K562 (cell line): ENCODE measurements around the gene EPHX1. TPM values are rescaled to one million over a fixed set of nuclear protein-coding genes. Genes with fewer than 3 reads are reported as not detected.

Experiments
- CAMTA2 ChIP-seq: fragments of 250-450 bp; sonication (Bioruptor Pico); conservative IDR thresholded peaks from 2 replicates; pipeline ENCODE4 v1.5.1; 2022
- CBX8 ChIP-seq: fragments of 200-600 bp; sonication (generic); IDR thresholded peaks from 2 replicates; pipeline ENCODE4 v1.6.1; 2012; ENCODE audit warnings: borderline replicate concordance, mixed run types, low read depth, mild to moderate bottlenecking, moderate library complexity, mixed read lengths, low read length, control low read depth, inconsistent platforms; ENCODE audit not compliant: poor library complexity, severe bottlenecking; ENCODE audit errors: extremely low read depth
- ETV6 ChIP-seq, 3 experiments: fragments of 150-350 bp in 1 of 3; sonication (generic) in 1 of 3; formaldehyde crosslinking in 1 of 3; IDR thresholded peaks; 2 replicates each; pipeline versions ENCODE4 v1.6.1 to v1.8.0; 2014 to 2022; ENCODE audit warnings: borderline replicate concordance in 2 of 3, low read depth in 2 of 3, antibody characterized with exemption in 1 of 3, low read length in 1 of 3, mild to moderate bottlenecking in 1 of 3, missing genetic modification reagents in 1 of 3
- FOXK2 ChIP-seq, 2 experiments: fragments of 450-650 bp; IDR thresholded peaks in 1 of 2; conservative IDR thresholded peaks in 1 of 2; 2 replicates each; pipeline ENCODE4 v1.6.1; 2016; ENCODE audit warnings: low read depth in 2 of 2, mild to moderate bottlenecking in 1 of 2
- GATAD2B ChIP-seq: fragments of 450-650 bp; IDR thresholded peaks from 2 replicates; pipeline ENCODE4 v1.6.1; 2017; ENCODE audit warnings: mild to moderate bottlenecking, borderline replicate concordance
- HDAC2 ChIP-seq: fragments of 450-650 bp; IDR thresholded peaks from 2 replicates; pipeline ENCODE4 v1.6.1; 2016; ENCODE audit warnings: mild to moderate bottlenecking
- HNRNPH1 ChIP-seq: fragments of 200-400 bp; formaldehyde crosslinking; optimal IDR thresholded peaks from 2 replicates; pipeline ENCODE3; 2017; ENCODE audit warnings: low read depth, mild to moderate bottlenecking, low read length, moderate library complexity
- LARP7 ChIP-seq: fragments of 450-650 bp; IDR thresholded peaks from 2 replicates; pipeline ENCODE4 v1.6.1; 2016
- SAFB2 ChIP-seq: fragments of 200-400 bp; formaldehyde crosslinking; IDR thresholded peaks from 2 replicates; pipeline ENCODE4 v1.6.1; 2018; ENCODE audit warnings: borderline replicate concordance, low read length, low read depth, moderate library complexity; ENCODE audit not compliant: severe bottlenecking
- TAF7 ChIP-seq: fragments of 450-650 bp; IDR thresholded peaks from 2 replicates; pipeline ENCODE4 v1.6.1; 2016; ENCODE audit warnings: missing genetic modification characterization, missing compliant biosample characterization
- TRIM24 ChIP-seq, 2 experiments: fragments of 450-650 bp; IDR thresholded peaks; 2 replicates each; pipeline ENCODE4 v1.6.1; 2016
- U2AF1 ChIP-seq: fragments of 200-400 bp; formaldehyde crosslinking; optimal IDR thresholded peaks from 2 replicates; pipeline ENCODE3; 2017; ENCODE audit warnings: mild to moderate bottlenecking, low read depth, low read length, moderate library complexity
- ZBTB7A ChIP-seq: IDR thresholded peaks from 2 replicates; pipeline ENCODE4 v1.6.1; 2011; ENCODE audit warnings: low read depth, mild to moderate bottlenecking, low read length, moderate library complexity, borderline replicate concordance; ENCODE audit not compliant: control insufficient read depth
- ZC3H4 ChIP-seq: sonication (generic); formaldehyde crosslinking; IDR thresholded peaks from 2 replicates; pipeline ENCODE4 v1.9.0; 2021; ENCODE audit warnings: missing genetic modification reagents, borderline replicate concordance
- ZKSCAN8 ChIP-seq: fragments of 200-800 bp; sonication (Bioruptor generic); IDR thresholded peaks from 2 replicates; pipeline ENCODE4 v1.6.1; 2016; ENCODE audit warnings: missing genetic modification characterization, missing compliant biosample characterization
- ZNF124 ChIP-seq: sonication (generic); formaldehyde crosslinking; IDR thresholded peaks from 2 replicates; pipeline ENCODE4 v1.8.1; 2022; ENCODE audit warnings: missing genetic modification reagents
- ZNF212 ChIP-seq: fragments of 450-650 bp; formaldehyde crosslinking; IDR thresholded peaks from 2 replicates; pipeline ENCODE4 v1.4.0; 2020; ENCODE audit warnings: mild to moderate bottlenecking
- ZNF263 ChIP-seq: sonication (generic); formaldehyde crosslinking; IDR thresholded peaks from 2 replicates; pipeline ENCODE4 v1.8.0; 2022; ENCODE audit warnings: mild to moderate bottlenecking, missing genetic modification reagents, borderline replicate concordance
- ZNF316 ChIP-seq: fragments of 450-650 bp; IDR thresholded peaks from 2 replicates; pipeline ENCODE4 v1.6.1; 2016
- ZNF584 ChIP-seq: fragments of 200-800 bp; sonication (Bioruptor generic); IDR thresholded peaks from 2 replicates; pipeline ENCODE4 v1.6.1; 2016; ENCODE audit warnings: low read depth, mild to moderate bottlenecking, missing genetic modification characterization, missing compliant biosample characterization
- polyA plus RNA-seq, 8 experiments: library from polyadenylated mRNA; depleted of rRNA in 4 of 8; stranded (reverse) in 5 of 8; unstranded in 3 of 8; fragments of >200 nt; fragmentation: Nextera tagmentation in 2 of 8; fragmentation: Illumina TruSeq in 1 of 8; extraction: Ambion mirVana in 2 of 8; extraction: Trizol in 1 of 8; gene quantifications; 2 replicates each; pipeline versions ENCODE4 v1.2.1 to v1.2.3, GENCODE V29; 2011 to 2014; ENCODE audit warnings: inconsistent platforms in 1 of 8, missing spikeins in 1 of 8
- total RNA-seq, 7 experiments: library from RNA; depleted of rRNA in 6 of 7; stranded (reverse); fragments of >200 nt in 6 of 7; fragmentation: Illumina TruSeq in 2 of 7; extraction: Trizol in 2 of 7; gene quantifications; 2 replicates each; pipeline versions ENCODE4 v1.2.1 to v1.2.3, GENCODE V29; 2011 to 2021; ENCODE audit warnings: low replicate concordance in 1 of 7
- TF ChIP-seq, protein P1 (sequence below): sonication (generic); formaldehyde crosslinking; IDR thresholded peaks from 2 replicates; pipeline ENCODE4 v1.8.1; 2023; ENCODE audit warnings: mild to moderate bottlenecking, missing genetic modification reagents
- TF ChIP-seq, protein P2 (sequence below): fragments of 250-450 bp; sonication (Bioruptor Pico); IDR thresholded peaks from 2 replicates; pipeline ENCODE4 v1.5.0; 2020; ENCODE audit warnings: mild to moderate bottlenecking
- TF ChIP-seq, protein P3 (sequence below): conservative IDR thresholded peaks from 2 replicates; pipeline ENCODE4 v1.6.1; 2011; ENCODE audit warnings: low read depth, mild to moderate bottlenecking, low read length; ENCODE audit not compliant: control insufficient read depth
- TF ChIP-seq, protein P4 (sequence below): fragments of 250-450 bp; sonication (Bioruptor Pico); IDR thresholded peaks from 2 replicates; pipeline ENCODE4 v1.5.0; 2021

Gene EPHX1
- total and polyA plus RNA-seq, 9 of the 15 experiments (the other 6 are each of a cell fraction or from before 2014, with no cell fraction given): 0.21 to 27.0 (median 6.7) TPM

DNA sequence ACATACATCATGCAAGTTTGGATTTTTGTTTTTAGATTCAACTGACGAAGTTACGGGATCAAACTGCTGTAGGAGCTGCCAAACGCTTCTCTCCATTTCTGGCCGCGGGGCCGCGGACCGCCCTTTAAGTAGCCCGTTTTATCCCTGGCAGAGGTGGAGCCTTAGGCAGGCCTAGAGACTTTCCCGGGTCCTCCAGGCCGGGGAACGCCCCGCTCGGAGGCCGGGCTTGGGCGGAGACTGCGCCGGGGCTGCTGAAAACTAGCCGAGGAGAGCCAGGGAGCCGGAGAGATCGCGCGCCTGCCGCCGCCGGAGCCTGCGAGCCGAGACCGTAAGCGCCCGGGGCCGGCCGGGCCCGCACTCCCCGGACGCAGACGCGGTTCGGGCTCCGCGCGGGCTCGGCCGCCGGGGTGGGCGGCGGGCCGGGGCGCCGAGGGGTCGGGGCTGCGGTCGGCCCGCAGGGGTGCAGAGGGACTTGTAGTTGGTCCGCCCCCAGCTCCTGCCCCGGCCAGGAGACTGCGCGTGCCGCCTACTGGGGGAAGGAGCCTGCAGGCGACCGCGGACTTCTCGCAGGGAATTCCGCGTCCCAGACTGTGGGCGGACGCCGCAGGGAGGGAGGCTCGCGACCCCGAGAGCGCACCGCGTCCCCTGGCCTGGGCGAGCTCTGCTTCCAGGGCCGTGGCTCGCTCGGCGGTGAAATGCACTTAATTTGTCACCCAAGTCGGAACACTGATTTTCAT lies at the start of gene EPHX1 (continued):
- TF ChIP-seq ETV6 (IDR thresholded peaks at IDR 0.05; ENCODE audit: borderline replicate concordance in 1 of 2, low read depth in 2 of 2, low read length in 1 of 2) (no peak), ETV6 (CRISPR knock-in tag; IDR thresholded peaks at IDR 0.05; ENCODE audit: borderline replicate concordance) (no peak), ZNF584 (CRISPR knock-in tag) (no peak), ZNF316 (no peak), TAF7 (tag) (no peak), CBX8 (no peak), U2AF1 (no peak), ZC3H4 (no peak; the same call in 1 of the 2 replicates), ZKSCAN8 (no peak), FOXK2 (conservative IDR thresholded peaks at IDR 0.05 in 1 of 2, IDR thresholded peaks at IDR 0.05 in 1 of 2; ENCODE audit: low read depth in 2 of 2) (no peak), ZNF124 (no peak), LARP7 (no peak), TRIM24 (IDR thresholded peaks at IDR 0.05) (no peak), HDAC2 (peak; percentile 6; the same call in 1 of the 2 replicates), HNRNPH1 (no peak), ZBTB7A (peak; percentile 90; the same call in 1 of the 2 replicates), GATAD2B (peak; percentile 95), CAMTA2 (no peak), ZNF212 (CRISPR knock-in tag) (no peak), SAFB2 (no peak), ZNF263 (CRISPR knock-in tag) (no peak)
- TF ChIP-seq, protein P1, sequence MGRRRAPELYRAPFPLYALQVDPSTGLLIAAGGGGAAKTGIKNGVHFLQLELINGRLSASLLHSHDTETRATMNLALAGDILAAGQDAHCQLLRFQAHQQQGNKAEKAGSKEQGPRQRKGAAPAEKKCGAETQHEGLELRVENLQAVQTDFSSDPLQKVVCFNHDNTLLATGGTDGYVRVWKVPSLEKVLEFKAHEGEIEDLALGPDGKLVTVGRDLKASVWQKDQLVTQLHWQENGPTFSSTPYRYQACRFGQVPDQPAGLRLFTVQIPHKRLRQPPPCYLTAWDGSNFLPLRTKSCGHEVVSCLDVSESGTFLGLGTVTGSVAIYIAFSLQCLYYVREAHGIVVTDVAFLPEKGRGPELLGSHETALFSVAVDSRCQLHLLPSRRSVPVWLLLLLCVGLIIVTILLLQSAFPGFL (CRISPR knock-in tag): no peak
- TF ChIP-seq, protein P2, sequence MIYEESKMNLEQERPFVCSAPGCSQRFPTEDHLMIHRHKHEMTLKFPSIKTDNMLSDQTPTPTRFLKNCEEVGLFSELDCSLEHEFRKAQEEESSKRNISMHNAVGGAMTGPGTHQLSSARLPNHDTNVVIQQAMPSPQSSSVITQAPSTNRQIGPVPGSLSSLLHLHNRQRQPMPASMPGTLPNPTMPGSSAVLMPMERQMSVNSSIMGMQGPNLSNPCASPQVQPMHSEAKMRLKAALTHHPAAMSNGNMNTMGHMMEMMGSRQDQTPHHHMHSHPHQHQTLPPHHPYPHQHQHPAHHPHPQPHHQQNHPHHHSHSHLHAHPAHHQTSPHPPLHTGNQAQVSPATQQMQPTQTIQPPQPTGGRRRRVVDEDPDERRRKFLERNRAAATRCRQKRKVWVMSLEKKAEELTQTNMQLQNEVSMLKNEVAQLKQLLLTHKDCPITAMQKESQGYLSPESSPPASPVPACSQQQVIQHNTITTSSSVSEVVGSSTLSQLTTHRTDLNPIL: no peak
- TF ChIP-seq, protein P3, sequence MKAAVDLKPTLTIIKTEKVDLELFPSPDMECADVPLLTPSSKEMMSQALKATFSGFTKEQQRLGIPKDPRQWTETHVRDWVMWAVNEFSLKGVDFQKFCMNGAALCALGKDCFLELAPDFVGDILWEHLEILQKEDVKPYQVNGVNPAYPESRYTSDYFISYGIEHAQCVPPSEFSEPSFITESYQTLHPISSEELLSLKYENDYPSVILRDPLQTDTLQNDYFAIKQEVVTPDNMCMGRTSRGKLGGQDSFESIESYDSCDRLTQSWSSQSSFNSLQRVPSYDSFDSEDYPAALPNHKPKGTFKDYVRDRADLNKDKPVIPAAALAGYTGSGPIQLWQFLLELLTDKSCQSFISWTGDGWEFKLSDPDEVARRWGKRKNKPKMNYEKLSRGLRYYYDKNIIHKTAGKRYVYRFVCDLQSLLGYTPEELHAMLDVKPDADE: 0 out of 2 replicates have a peak, but pooled peaks have one; percentile 17
- TF ChIP-seq, protein P4, sequence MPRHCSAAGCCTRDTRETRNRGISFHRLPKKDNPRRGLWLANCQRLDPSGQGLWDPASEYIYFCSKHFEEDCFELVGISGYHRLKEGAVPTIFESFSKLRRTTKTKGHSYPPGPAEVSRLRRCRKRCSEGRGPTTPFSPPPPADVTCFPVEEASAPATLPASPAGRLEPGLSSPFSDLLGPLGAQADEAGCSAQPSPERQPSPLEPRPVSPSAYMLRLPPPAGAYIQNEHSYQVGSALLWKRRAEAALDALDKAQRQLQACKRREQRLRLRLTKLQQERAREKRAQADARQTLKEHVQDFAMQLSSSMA: 0 out of 2 replicates have a peak, but pooled peaks have one; percentile 34
